Erythroblast (primary cell): ENCODE measurements around the gene IPCEF1.

ENCODE experiments used
- GATA1 ChIP-seq: IDR thresholded peaks from 2 replicates; pipeline ENCODE4 v1.6.1; 2011; ENCODE audit warnings: low read depth, mild to moderate bottlenecking, control low read depth, low read length, moderate library complexity
- POLR2A ChIP-seq: IDR thresholded peaks from 2 replicates; pipeline ENCODE4 v1.6.1; 2011; ENCODE audit warnings: mild to moderate bottlenecking, low read length

DNA sequence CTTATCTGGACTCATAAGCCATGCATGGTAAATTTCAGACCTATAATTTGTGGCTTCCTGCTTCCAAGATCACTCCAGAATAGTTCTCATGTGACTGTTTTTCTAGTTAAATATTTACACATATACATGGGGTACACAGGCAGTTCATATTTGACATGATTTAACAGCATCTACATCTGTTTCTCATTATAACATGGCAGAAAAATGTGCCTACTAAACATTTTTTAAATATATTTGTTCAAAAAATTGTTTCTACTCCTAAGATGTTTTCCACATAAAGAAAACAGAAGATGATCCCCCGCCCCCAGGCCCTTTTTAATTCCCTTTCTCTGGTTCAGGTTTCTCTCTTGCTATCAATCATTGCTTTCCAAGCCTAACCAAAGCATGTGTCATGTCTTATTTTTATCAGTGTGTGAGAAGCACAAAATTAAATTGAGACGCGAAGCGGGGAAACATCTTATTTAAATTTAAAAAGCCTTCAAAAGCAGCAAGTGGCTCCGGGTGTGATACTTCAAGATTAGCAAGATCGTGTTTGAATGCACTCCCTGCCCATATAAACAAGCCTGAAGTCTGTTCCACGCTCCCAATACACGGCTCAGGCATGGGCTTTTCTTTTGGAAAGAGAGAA is 37.3 kb downstream of the IPCEF1 start:
- TF ChIP-seq POLR2A: no peak
- no peak for TF ChIP-seq GATA1
